Kasumi-1 (cell line): ENCODE measurements around the gene MYZAP.
A peak's percentile ranks its signal among the peaks of the same experiment; 100 is the strongest.

Source experiments
- DNase-seq, 2 experiments: peaks; one replicate each; lab custom pipeline; 2025; lab: John Stamatoyannopoulos, UW

Gene MYZAP

GRCh38 chr15:57563416-57563815 is 28.3 kb upstream of the MYZAP start:
- DNase-seq, result no peak

- peak; percentile 48 to 53 for DNase-seq
These were observed 26.4 kb upstream of the MYZAP start for GRCh38 chr15:57565311-57565710.

- no peak for DNase-seq
These were observed 24.9 kb upstream of the MYZAP start for GRCh38 chr15:57566834-57567233.

GRCh38 chr15:57567891-57568290 is 23.8 kb upstream of the MYZAP start:
- DNase-seq, result no peak

GRCh38 chr15:57568299-57568698 is 23.4 kb upstream of the MYZAP start:
- no peak for DNase-seq

- DNase-seq, result no peak
These were observed 21.4 kb upstream of the MYZAP start for GRCh38 chr15:57570340-57570739.

- DNase-seq, result no peak
These were observed 20.7 kb upstream of the MYZAP start for GRCh38 chr15:57570994-57571393.

GRCh38 chr15:57571725-57572124 is 20.0 kb upstream of the MYZAP start:
- DNase-seq, result no peak

GRCh38 chr15:57572468-57572867 is 19.2 kb upstream of the MYZAP start:
- DNase-seq, result no peak

- no peak for DNase-seq
These were observed 18.6 kb upstream of the MYZAP start for GRCh38 chr15:57573151-57573550.

- DNase-seq, result no peak
These were observed 16.3 kb upstream of the MYZAP start for GRCh38 chr15:57575363-57575762.

GRCh38 chr15:57578288-57578900 is 13.3 kb upstream of the MYZAP start:
- DNase-seq, result no peak

GRCh38 chr15:57580428-57580827 is 11.3 kb upstream of the MYZAP start:
- DNase-seq, result no peak

- no peak for DNase-seq
These were observed 10.8 kb upstream of the MYZAP start for GRCh38 chr15:57580866-57581265.

GRCh38 chr15:57582090-57582489 is 9.6 kb upstream of the MYZAP start:
- no peak for DNase-seq

- no peak for DNase-seq
These were observed 8.4 kb upstream of the MYZAP start for GRCh38 chr15:57583282-57583681.

GRCh38 chr15:57583720-57584119 is 8.0 kb upstream of the MYZAP start:
- DNase-seq, result no peak

- DNase-seq, result no peak
These were observed 4.9 kb upstream of the MYZAP start for GRCh38 chr15:57586661-57587424.

GRCh38 chr15:57589281-57589680 is 2.4 kb upstream of the MYZAP start:
- DNase-seq, result no peak

GRCh38 chr15:57589754-57590153 is 1.9 kb upstream of the MYZAP start:
- no peak for DNase-seq

- no peak for DNase-seq
These were observed 375 bp upstream of the MYZAP start for GRCh38 chr15:57591237-57591821.

- DNase-seq, result no peak
These were observed 722 bp downstream of the MYZAP start for GRCh38 chr15:57592426-57592825.

GRCh38 chr15:57592836-57593420 is 1.2 kb downstream of the MYZAP start:
- no peak for DNase-seq
